Parietal lobe (tissue), 1 donor: Measurements from ENCODE around the gene DCAF16. TPM values are rescaled to one million over a fixed set of nuclear protein-coding genes. Genes with fewer than 3 reads are reported as not detected.

ENCODE experiments used
- total RNA-seq: library from RNA; depleted of rRNA; stranded (reverse); fragments of >200 nt; gene quantifications from one replicate; pipeline ENCODE4 v1.2.3, GENCODE V29; 2014

The DCAF16 gene
- total RNA-seq, result 51.6 TPM

DNA sequence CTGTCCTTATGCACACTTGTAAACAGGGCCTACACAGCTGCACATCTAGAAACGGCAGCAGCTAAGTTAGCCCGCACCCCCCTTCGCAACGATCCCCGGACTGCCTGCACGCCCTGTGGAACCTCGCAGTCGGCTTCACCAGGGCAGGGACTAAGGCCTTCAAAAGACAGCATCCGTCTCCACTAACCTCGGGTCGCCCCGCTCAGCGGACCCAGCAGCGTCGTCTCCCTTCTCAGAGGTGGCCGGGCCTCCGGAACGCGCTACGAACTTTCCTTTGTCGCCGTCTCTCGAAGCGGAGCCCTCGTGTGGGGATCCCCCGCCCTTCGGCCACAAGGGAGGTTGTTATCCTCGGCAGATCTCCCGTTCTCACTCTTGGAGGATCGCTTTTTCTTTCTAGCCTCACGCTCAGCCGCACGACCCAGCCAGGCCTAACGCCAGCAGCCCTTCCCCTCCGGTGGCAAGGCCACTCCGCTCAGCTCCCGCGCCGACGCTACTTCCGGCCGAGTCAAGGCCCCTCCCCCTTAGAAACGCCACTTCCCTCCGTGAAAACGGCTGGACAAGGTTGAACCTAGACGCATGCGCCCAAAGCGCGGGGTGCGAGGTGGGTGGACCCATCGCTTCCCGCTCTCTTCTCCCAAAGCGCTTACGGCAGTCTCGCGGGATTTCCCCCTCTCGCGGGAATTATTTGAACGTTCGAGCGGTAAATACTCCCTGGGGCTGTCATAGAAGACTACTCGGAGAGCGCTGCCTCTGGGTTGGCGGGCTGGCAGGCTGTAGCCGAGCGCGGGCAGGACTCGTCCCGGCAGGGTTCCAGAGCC is at the start of gene DCAF16, which contains the start of gene NCAPG:
Gene DCAF16 (minus strand): TSS at position 498 of the 818 bp plus-strand sequence. CDS start 6,616 bp downstream, outside the sequence.
Gene NCAPG (plus strand): TSS at position 720 of the 818 bp plus-strand sequence. CDS start 99 bp downstream, outside the sequence.

DNA sequence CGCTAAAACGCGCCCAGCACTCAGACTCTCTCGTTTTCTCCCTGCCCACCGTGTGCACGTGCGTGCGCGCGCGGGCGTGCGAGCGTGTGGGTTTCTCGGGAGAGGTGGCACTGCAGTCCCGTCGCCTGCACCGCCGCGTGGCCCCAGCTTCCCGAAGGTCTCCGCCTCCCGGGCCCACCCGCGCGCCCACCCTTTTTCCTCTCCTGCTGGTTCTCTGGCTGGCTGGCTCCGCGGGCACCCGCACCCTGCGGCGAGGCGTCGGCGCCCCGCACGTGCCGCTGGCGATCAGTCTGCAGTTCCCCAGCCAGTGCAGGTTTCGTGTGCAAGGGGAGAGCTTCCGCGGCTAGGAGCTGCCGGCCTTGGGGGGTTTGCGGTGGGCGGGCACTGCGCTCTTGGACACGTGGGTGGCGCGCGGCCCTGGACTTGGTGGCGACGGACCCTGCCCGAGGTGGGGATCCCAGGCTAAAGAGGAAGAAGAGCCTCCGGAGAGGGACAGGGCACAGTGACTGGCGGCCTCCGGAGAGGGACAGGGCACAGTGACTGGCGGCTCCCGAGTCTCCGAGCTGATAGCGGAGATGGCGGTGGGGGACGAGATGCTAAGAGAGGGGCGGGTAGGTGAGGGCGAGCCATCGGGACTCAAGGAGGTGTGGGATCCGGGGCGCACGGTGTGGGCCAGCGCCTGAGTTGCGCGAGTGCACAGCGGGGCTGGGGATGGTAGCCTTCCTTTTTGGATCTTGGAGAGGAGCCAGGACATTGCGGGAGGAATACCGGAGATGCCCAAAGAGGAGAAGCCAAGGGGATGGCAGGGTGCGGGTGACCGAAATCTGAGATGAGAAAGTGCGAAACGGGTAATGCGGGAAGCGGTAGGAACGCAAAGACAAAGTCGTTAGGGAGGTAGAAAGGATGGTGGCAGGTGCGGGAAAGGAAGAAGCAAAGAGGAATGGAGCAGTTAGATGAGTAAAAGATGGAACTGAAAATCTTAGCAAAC is 29.0 kb downstream of the DCAF16 start, which contains the start of gene FAM184B:
Gene FAM184B (minus strand): TSS at position 322 of the 988 bp plus-strand sequence. CDS start 322 bp downstream, outside the sequence.

Other genes starting within 250 kb of the DCAF16 start
- 44.8 TPM for gene LAP3, start 233.6 kb downstream of the DCAF16 start, total RNA-seq
- gene MED28, start 196.1 kb downstream of the DCAF16 start, total RNA-seq, result 43.5 TPM
- 3.1 TPM for gene FAM184B, start 29.1 kb downstream of the DCAF16 start, total RNA-seq
- 13.8 TPM for gene NCAPG, start 222 bp upstream of the DCAF16 start, total RNA-seq
- 87.3 TPM for gene LCORL, start 211.0 kb upstream of the DCAF16 start, total RNA-seq